HG03520 (cell line): ENCODE data around the gene POLE2.
"Not testable (repeated sequence)": the region's sequence is repeated elsewhere in the genome, so short reads cannot be mapped to it uniquely, and the experiment has no call there.

Experiments used
- ATAC-seq: cut with Tn5 transposase; IDR thresholded peaks from one replicate; pipeline ENCODE4 v1.9.1; 2021; ENCODE audit warnings: mild to moderate bottlenecking, moderate library complexity; ENCODE audit not compliant: unreplicated experiment

The POLE2 gene

GRCh38 chr14:49670475-49670874 is 17.5 kb downstream of the POLE2 start:
- no peak for ATAC-seq

GRCh38 chr14:49659526-49660455 is 28.2 kb downstream of the POLE2 start:
- no peak for ATAC-seq

- ATAC-seq = not testable (repeated sequence)
Measured at GRCh38 chr14:49657500-49657899, 30.5 kb downstream of the POLE2 start.

- no peak for ATAC-seq
Measured at GRCh38 chr14:49654511-49654910, 33.5 kb downstream of the POLE2 start.

- ATAC-seq = no peak
Measured at GRCh38 chr14:49653508-49653907, 34.5 kb downstream of the POLE2 start.

- ATAC-seq = no peak
Measured at GRCh38 chr14:49642163-49642562, 45.9 kb downstream of the POLE2 start.

- ATAC-seq = no peak
Measured at GRCh38 chr14:49641697-49642129, 46.3 kb downstream of the POLE2 start.

GRCh38 chr14:49640540-49641417 is 47.2 kb downstream of the POLE2 start:
- ATAC-seq = no peak

- ATAC-seq = no peak
Measured at GRCh38 chr14:49637534-49638078, 50.4 kb downstream of the POLE2 start.

GRCh38 chr14:49636866-49637265 is 51.1 kb downstream of the POLE2 start:
- no peak for ATAC-seq

- peak; percentile 25 for ATAC-seq
Measured at GRCh38 chr14:49634547-49635334, 53.3 kb downstream of the POLE2 start, which contains the start of gene DNAAF2. DNAAF2 (minus strand) TSS chr14:49635244; CDS start chr14:49635149, 95 bp downstream.

GRCh38 chr14:49633640-49634546 is 54.1 kb downstream of the POLE2 start:
- peak; percentile 75 for ATAC-seq

GRCh38 chr14:49623941-49624839 is 63.8 kb downstream of the POLE2 start:
- ATAC-seq = no peak

GRCh38 chr14:49623387-49623786 is 64.6 kb downstream of the POLE2 start:
- ATAC-seq = no peak

GRCh38 chr14:49622022-49622607 is 65.9 kb downstream of the POLE2 start:
- no peak for ATAC-seq

- ATAC-seq = peak; percentile 16
Measured at GRCh38 chr14:49621114-49621881, 66.7 kb downstream of the POLE2 start.
